ENCODE measurements around the gene RMDN2.

Gene RMDN2

GRCh38 chr2:38045811-38046210 is 120.7 kb downstream of the RMDN2 start:
- no peaks in the 10 kb centered on the region for H3K36me3 ChIP-seq (ENCODE audit: control insufficient read depth in 2 of 2, insufficient read depth in 1 of 2, low read length in 2 of 2)
- POLR2A ChIA-PET = no interaction called here
- H3K4me1 ChIP-seq (ENCODE audit: control insufficient read depth, insufficient read depth, low read length) = no peaks in the 10 kb centered on the region
- H3K27ac ChIP-seq (ENCODE audit: extremely low read depth, low read depth, low read length) = no peak overlapping the region
- no peaks in the 10 kb centered on the region for H3K9me3 ChIP-seq (ENCODE audit: control insufficient read depth, insufficient read depth, low read depth, low read length)
- H3K4me3 ChIP-seq (ENCODE audit: low read depth, low read length) = no peak overlapping the region
- TF ChIP-seq ZNF843 (tag by site-specific recombination; IDR thresholded peaks at IDR 0.05) (no peak), ZEB2 (tag by site-specific recombination; IDR thresholded peaks at IDR 0.05) (no peak), SETDB1 (IDR thresholded peaks at IDR 0.05; ENCODE audit: insufficient read length, low read length) (no peak), ZFHX2 (tag by site-specific recombination; conservative IDR thresholded peaks at IDR 0.05) (no peak), ZIC2 (tag by site-specific recombination; IDR thresholded peaks at IDR 0.05) (no peak), ZNF501 (tag by site-specific recombination; IDR thresholded peaks at IDR 0.05) (no peak), KLF16 (tag by site-specific recombination; IDR thresholded peaks at IDR 0.05) (no peak), EGR2 (tag by site-specific recombination; IDR thresholded peaks at IDR 0.05; ENCODE audit: low read depth) (no peak)
- CTCF ChIA-PET = interaction anchor here (0.7 to 1.4 kb wide), 4 partner anchors 16 to 68 kb away, joined by 3 to 4 read pairs (median 3); partner anchors contain the start of gene CYP1B1

DNA sequence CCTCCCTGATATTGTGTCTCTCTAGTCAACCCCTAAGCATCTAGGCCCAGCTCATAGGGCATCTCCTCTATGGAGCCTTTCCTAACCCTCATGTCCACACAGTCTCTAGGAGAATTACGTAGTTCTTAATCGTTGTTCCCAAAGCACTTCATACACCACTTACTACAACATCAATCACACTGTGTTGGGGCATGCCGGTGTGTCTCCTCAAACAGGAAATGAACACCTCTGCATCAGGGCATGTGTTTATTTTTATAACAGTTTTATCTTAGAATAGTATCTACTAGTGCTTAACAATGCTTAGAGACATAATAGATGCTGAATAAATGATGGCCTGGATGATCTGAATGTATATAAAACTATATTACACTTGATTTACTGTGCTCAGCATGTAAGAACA is 131.1 kb downstream of the RMDN2 start:
- CTCF ChIA-PET = interaction anchor here (1.3 kb wide), 1 partner anchor 20 kb away, joined by 5 read pairs; no protein-coding TSS in a partner anchor
- Histone ChIP-seq H3K4me3 (ENCODE audit: low read depth, low read length) (no peak overlapping the region), H3K27ac (ENCODE audit: extremely low read depth, low read depth, low read length) (no peak overlapping the region), H3K36me3 (ENCODE audit: control insufficient read depth in 2 of 2, insufficient read depth in 1 of 2, low read length in 2 of 2) (no peaks in the 10 kb centered on the region), H3K9me3 (ENCODE audit: control insufficient read depth, insufficient read depth, low read depth, low read length) (no peaks in the 10 kb centered on the region), H3K4me1 (ENCODE audit: control insufficient read depth, insufficient read depth, low read length) (no peaks in the 10 kb centered on the region)
- POLR2A ChIA-PET = no interaction called here
- TF ChIP-seq ZNF561 (tag by site-specific recombination; IDR thresholded peaks at IDR 0.05; ENCODE audit: borderline replicate concordance) = no peak
- TF ChIP-seq ZNF664 (tag by site-specific recombination; IDR thresholded peaks at IDR 0.05) = peak; percentile 54; the same call in 1 of the 2 replicates
- TF ChIP-seq ZNF830 (tag by site-specific recombination; IDR thresholded peaks at IDR 0.05; ENCODE audit: low read depth) = no peak
- TF ChIP-seq TCF7L2 (IDR thresholded peaks at IDR 0.05; ENCODE audit: borderline replicate concordance, low read depth, low read length) = peak; percentile 39; the same call in 1 of the 2 replicates
- TF ChIP-seq EGR2 (tag by site-specific recombination; IDR thresholded peaks at IDR 0.05; ENCODE audit: low read depth) = no peak
- peak; percentile 43 for TF ChIP-seq FEZF1 (tag by site-specific recombination; IDR thresholded peaks at IDR 0.05)
- TF ChIP-seq ZBTB1 (tag by site-specific recombination; IDR thresholded peaks at IDR 0.05) = no peak
- TF ChIP-seq ZBTB7A (tag by site-specific recombination; IDR thresholded peaks at IDR 0.05; ENCODE audit: low read depth) = no peak
- TF ChIP-seq ZNF843 (tag by site-specific recombination; IDR thresholded peaks at IDR 0.05) = 0 out of 2 replicates have a peak, but pooled peaks have one; percentile 23
- no peak for TF ChIP-seq ZNF302 (tag by site-specific recombination; IDR thresholded peaks at IDR 0.05; ENCODE audit: low read depth)
- TF ChIP-seq, protein P1, sequence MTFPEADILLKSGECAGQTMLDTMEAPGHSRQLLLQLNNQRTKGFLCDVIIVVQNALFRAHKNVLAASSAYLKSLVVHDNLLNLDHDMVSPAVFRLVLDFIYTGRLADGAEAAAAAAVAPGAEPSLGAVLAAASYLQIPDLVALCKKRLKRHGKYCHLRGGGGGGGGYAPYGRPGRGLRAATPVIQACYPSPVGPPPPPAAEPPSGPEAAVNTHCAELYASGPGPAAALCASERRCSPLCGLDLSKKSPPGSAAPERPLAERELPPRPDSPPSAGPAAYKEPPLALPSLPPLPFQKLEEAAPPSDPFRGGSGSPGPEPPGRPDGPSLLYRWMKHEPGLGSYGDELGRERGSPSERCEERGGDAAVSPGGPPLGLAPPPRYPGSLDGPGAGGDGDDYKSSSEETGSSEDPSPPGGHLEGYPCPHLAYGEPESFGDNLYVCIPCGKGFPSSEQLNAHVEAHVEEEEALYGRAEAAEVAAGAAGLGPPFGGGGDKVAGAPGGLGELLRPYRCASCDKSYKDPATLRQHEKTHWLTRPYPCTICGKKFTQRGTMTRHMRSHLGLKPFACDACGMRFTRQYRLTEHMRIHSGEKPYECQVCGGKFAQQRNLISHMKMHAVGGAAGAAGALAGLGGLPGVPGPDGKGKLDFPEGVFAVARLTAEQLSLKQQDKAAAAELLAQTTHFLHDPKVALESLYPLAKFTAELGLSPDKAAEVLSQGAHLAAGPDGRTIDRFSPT (tag by site-specific recombination; IDR thresholded peaks at IDR 0.05) = no peak

DNA sequence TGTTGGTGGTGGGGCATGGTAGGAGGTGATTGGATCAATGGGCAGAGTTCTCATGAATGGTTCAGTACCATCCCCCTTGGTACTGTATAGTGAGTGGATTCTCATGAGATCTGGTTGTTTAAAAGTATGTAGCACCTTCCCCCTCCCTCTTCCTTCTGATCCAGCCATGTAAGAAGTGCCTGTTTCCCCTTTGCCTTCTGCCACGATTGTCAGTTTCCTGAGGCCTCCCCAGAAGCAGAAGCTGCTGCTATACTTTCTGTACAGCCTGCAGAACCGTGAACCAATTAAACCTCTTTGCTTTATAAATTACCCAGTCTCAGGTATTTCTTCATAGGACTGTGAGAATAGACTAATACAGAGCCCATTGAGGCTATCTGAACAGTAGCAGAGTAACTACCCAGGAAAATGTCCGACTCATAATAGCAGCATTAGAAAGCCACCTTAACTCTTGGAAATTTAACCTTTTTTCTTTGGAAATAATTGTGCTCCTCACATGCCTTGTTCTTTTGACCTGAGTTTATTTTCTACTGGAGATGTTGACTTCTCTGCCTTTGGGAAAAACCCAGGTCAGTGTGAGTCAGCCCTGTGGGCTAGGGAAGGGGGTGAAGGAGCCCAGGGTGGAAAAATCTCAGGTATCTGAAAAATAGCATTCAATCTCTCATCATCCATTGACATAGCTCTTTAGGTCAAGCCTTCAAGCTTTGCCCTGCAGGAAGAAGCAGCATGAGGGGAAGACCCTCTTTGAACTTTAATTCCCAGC is 132.7 kb downstream of the RMDN2 start:
- Histone ChIP-seq H3K27ac (ENCODE audit: extremely low read depth, low read depth, low read length) (no peak overlapping the region), H3K4me1 (ENCODE audit: control insufficient read depth, insufficient read depth, low read length) (no peaks in the 10 kb centered on the region), H3K4me3 (ENCODE audit: low read depth, low read length) (no peak overlapping the region), H3K36me3 (ENCODE audit: control insufficient read depth in 2 of 2, insufficient read depth in 1 of 2, low read length in 2 of 2) (no peaks in the 10 kb centered on the region), H3K9me3 (ENCODE audit: control insufficient read depth, insufficient read depth, low read depth, low read length) (no peaks in the 10 kb centered on the region)
- POLR2A ChIA-PET = no interaction called here
- CTCF ChIA-PET = interaction anchor here (0.7 to 1.0 kb wide), 2 partner anchors 8 to 19 kb away, joined by 3 read pairs; no protein-coding TSS in a partner anchor
- no peak for TF ChIP-seq ZNF211 (tag by site-specific recombination; IDR thresholded peaks at IDR 0.05; ENCODE audit: low read depth)
- no peak for TF ChIP-seq ZNF132 (tag by site-specific recombination; IDR thresholded peaks at IDR 0.05; ENCODE audit: borderline replicate concordance)
- no peak for TF ChIP-seq ATF2 (tag by site-specific recombination; IDR thresholded peaks at IDR 0.05; ENCODE audit: low read depth)
- no peak for TF ChIP-seq ZBTB8A (tag by site-specific recombination; IDR thresholded peaks at IDR 0.05)
- no peak for TF ChIP-seq GLIS2 (tag by site-specific recombination; IDR thresholded peaks at IDR 0.05)
- TF ChIP-seq KLF10 (tag by site-specific recombination; IDR thresholded peaks at IDR 0.05) = no peak
- no peak for TF ChIP-seq ZNF510 (tag by site-specific recombination; IDR thresholded peaks at IDR 0.05; ENCODE audit: insufficient replicate concordance)
- no peak for TF ChIP-seq ZNF423 (tag by site-specific recombination; IDR thresholded peaks at IDR 0.05)
- TF ChIP-seq ZNF10 (tag by site-specific recombination; IDR thresholded peaks at IDR 0.05) = no peak
- no peak for TF ChIP-seq RBAK (tag by site-specific recombination; IDR thresholded peaks at IDR 0.05)
- TF ChIP-seq MZF1 (tag by site-specific recombination; IDR thresholded peaks at IDR 0.05; ENCODE audit: borderline replicate concordance) = no peak
- TF ChIP-seq ZNF792 (tag by site-specific recombination; IDR thresholded peaks at IDR 0.05) = no peak
- no peak for TF ChIP-seq ZNF23 (tag by site-specific recombination; IDR thresholded peaks at IDR 0.05; ENCODE audit: borderline replicate concordance)

Measured in HEK293 (cell line).